AG04449 (cell line): ENCODE measurements around the gene ENGASE.

Experiments
- CTCF ChIA-PET: fragments of 350-600 bp; formaldehyde crosslinking; extraction: SDS; loops from one replicate; lab custom pipeline; 2021; ENCODE audit warnings: antibody characterized with exemption; lab: Yijun Ruan, JAX
- POLR2A ChIA-PET: fragments of 400-600, 350-600 bp; formaldehyde crosslinking; extraction: SDS; loops from one replicate; lab custom pipeline; 2020; ENCODE audit warnings: antibody characterized with exemption, inconsistent platforms; lab: Yijun Ruan, JAX
- DNase-seq: peaks from one replicate; pipeline ENCODE4 v3.0.0-alpha.2; 2010; ENCODE audit warnings: low read depth, low spot score
- H3K4me3 ChIP-seq: 2 replicates; pipeline ENCODE4 v1.5.1; 2011; ENCODE audit warnings: low read depth, mild to moderate bottlenecking, control low read depth, low read length
- TF ChIP-seq, protein P1 (sequence below): IDR thresholded peaks from one replicate; pipeline ENCODE4 v1.5.1; 2011; ENCODE audit warnings: mild to moderate bottlenecking, moderate library complexity, low read length, control low read depth, inconsistent platforms; ENCODE audit not compliant: insufficient read depth; ENCODE audit errors: missing control alignments

Gene ENGASE

DNA sequence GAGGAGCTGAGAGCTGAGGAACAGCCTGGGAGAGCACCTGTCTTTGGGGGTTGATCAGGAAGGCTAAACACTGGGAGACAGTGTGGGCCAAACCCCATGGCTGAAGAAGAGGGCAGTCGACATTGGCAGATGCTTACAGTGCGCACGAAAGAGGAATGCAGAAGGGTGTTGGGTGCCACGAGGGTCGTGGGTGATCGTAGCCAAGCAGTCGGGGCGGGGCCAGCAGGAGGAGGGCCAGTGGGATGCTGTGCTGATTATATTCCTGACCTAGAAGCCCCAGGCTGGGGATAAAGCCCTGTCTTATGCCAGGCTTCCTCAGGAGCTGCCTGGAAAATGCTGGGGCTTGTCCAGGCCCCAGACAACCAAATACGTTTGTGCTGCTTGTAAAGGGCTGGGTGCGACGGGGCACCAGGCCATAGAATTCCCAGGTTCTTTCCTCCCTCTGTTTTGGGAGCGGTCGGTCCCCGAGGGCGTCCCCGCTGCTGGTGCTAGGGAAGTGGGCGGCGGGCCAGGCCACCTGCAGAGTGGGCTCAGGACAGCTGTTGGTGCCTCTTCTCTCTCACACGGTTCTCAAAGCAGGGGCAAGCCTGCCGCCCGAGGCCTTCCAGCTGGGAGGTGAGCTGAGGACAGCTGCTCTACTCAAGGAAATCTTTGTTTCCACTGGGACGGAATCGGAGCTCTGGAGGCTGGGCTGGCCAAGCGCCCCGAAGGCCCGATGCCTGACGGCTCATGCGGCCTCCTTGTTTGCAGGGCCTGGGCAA is 40.7 kb upstream of the ENGASE start:
- no peak for DNase-seq
- ChIA-PET POLR2A (no interaction called here), CTCF (interaction anchor here (0.6 to 14.9 kb wide), 10 partner anchors 8 to 358 kb away, joined by 3 to 160 read pairs (median 6); no protein-coding TSS in a partner anchor)
- TF ChIP-seq, protein P1, sequence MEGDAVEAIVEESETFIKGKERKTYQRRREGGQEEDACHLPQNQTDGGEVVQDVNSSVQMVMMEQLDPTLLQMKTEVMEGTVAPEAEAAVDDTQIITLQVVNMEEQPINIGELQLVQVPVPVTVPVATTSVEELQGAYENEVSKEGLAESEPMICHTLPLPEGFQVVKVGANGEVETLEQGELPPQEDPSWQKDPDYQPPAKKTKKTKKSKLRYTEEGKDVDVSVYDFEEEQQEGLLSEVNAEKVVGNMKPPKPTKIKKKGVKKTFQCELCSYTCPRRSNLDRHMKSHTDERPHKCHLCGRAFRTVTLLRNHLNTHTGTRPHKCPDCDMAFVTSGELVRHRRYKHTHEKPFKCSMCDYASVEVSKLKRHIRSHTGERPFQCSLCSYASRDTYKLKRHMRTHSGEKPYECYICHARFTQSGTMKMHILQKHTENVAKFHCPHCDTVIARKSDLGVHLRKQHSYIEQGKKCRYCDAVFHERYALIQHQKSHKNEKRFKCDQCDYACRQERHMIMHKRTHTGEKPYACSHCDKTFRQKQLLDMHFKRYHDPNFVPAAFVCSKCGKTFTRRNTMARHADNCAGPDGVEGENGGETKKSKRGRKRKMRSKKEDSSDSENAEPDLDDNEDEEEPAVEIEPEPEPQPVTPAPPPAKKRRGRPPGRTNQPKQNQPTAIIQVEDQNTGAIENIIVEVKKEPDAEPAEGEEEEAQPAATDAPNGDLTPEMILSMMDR = no peak
- no peak overlapping the region for H3K4me3 ChIP-seq

DNA sequence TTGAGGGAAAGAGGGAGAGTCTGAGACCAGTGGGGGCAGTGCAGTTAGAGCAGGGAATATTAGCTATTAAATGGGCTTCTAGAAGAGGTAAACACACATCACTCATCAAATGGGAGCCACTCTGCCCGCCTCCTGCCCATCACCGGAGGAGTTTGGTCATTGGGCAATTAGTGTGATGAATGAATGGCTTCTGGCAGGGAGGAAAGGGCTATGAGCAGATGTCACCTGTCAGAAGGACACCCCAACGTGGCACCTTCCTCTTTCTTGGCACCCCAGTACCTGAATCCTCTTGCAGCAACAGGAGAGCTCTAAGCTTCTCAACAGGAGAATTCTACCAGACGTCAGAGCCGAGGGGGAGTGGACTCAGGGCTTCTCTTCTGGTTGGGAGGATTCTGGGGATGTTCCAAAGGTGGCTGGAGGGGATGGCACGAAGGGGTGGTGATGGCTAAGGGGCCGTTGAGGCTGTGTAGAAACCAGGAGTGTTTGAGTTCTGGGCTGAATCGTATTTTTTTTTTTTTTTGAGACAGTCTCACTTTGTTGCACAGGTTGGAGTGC is 39.6 kb upstream of the ENGASE start:
- POLR2A ChIA-PET = no interaction called here
- no peak for DNase-seq
- TF ChIP-seq, protein P1 = no peak
- CTCF ChIA-PET = interaction anchor here (0.9 to 14.9 kb wide), 10 partner anchors 7 to 170 kb away, joined by 3 to 160 read pairs (median 9); no protein-coding TSS in a partner anchor
- no peak overlapping the region for H3K4me3 ChIP-seq

DNA sequence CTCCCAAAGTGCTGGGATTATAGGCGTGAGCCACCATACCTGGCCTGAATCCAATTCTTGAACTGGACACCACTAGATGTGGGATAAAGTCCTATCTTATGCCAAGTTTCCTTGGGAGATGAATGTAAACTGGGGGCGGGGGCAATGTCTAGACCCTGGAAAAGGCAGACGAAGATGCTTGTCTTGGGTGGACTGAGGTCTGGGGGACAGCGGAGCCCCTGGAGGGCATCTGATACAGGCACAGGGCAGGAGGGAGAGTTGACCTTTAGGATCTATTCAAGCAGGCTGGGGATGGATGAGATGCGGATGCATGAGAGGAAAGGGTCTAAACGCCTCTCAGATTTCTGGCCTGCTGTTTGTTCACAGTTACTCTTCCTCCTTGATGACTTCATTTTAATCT is 38.9 kb upstream of the ENGASE start:
- CTCF ChIA-PET = interaction anchor here (1.2 to 14.9 kb wide), 11 partner anchors 8 to 357 kb away, joined by 3 to 160 read pairs (median 5); no protein-coding TSS in a partner anchor
- no peak for DNase-seq
- TF ChIP-seq, protein P1 = no peak
- POLR2A ChIA-PET = no interaction called here
- no peak overlapping the region for H3K4me3 ChIP-seq

DNA sequence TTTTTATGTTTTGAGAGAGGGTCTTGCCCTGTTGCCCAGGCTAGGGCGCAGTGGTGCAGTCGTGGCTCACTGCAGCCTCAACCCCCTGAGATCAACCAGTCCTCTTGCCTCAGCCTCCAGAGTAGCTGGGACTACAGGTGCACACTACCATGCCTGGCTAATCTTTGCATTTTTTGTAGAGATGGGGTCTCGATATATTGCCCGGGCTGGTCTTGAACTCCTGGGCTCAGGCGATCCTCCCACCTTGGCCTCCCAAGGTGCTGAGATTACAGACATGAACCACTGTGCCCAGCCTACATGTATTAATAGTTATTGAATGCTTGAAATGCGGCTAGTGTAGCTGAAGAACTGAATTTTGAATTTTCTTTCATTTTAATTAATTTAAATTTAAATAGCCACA is 38.4 kb upstream of the ENGASE start:
- DNase-seq = no peak
- TF ChIP-seq, protein P1 = no peak
- no peak overlapping the region for H3K4me3 ChIP-seq
- CTCF ChIA-PET = interaction anchor here (0.9 to 14.9 kb wide), 12 partner anchors 8 to 539 kb away, joined by 3 to 160 read pairs (median 4); no protein-coding TSS in a partner anchor
- POLR2A ChIA-PET = interaction anchor here (1.0 kb wide), 1 partner anchor 8 kb away, joined by 3 read pairs; no protein-coding TSS in a partner anchor

DNA sequence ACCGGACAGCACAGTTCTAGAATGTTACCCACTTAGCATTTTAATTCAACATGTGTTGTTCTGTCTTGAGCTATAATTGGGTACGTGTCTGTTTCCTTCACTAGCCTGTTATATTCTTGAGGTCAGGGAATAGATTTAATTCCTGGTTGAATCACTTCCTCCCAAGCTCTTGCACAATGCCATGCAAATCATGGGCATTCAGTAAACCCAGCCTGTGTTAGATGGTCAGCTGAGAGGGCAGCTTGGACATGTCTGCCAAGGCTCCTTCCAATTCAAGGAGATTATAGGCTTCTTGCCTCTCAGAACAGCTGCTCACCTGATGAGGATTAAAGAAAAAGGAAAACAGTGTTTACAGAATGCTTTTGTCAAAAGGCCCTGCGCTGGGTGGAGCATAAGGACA is 38.0 kb upstream of the ENGASE start:
- CTCF ChIA-PET = interaction anchor here (0.9 to 14.9 kb wide), 14 partner anchors 8 to 540 kb away, joined by 3 to 160 read pairs (median 4); no protein-coding TSS in a partner anchor
- POLR2A ChIA-PET = interaction anchor here (1.0 kb wide), 1 partner anchor 8 kb away, joined by 3 read pairs; no protein-coding TSS in a partner anchor
- TF ChIP-seq, protein P1 = no peak
- peak; percentile 84 for DNase-seq
- no peak overlapping the region for H3K4me3 ChIP-seq

DNA sequence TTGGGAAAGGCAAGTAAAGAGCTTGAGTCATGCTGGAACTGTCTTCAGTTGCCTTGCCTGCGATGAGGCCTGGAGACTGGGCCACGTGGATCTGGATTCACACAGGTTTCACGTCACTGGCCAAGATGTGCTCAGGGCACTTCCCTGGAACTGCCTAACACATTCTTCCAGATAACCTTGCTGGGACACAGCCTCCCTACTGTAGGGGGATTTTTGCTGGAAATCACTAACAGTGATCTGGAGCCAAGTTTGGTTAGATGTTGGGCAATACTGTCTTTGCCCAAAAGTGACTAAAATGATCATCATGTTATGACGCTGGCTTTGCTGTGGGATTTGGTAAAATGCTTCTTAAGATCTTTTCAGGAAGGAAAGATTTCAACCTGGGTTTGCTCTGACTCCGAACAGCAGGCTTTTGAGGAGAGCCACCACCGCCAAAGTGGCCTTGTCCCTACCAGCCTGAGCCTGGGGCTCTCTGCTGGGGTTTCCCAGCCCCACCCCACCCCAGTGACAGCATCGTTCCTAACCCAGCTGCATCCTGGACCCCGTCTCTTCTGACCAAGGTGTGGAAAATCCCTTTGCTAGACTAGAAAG is 36.0 kb upstream of the ENGASE start:
- ChIA-PET CTCF (interaction anchor here (1.6 to 14.9 kb wide), 3 partner anchors 11 to 350 kb away, joined by 4 to 160 read pairs (median 32); no protein-coding TSS in a partner anchor), POLR2A (no interaction called here)
- H3K4me3 ChIP-seq = no peak overlapping the region
- peak; percentile 63 for DNase-seq
- TF ChIP-seq, protein P1 = no peak
